ENCODE data around the gene PHAF1.
A peak's percentile ranks its signal among the peaks of the same experiment; 100 is the strongest.

PHAF1 gene

GRCh38 chr16:67164599-67165061, 54.9 kb downstream of the PHAF1 start, which contains the start of gene HSF4:
HSF4 (plus strand) TSS chr16:67164745; CDS start chr16:67164812, 67 bp downstream.
- DNase-seq, result peak; percentile 30 to 34

DNA sequence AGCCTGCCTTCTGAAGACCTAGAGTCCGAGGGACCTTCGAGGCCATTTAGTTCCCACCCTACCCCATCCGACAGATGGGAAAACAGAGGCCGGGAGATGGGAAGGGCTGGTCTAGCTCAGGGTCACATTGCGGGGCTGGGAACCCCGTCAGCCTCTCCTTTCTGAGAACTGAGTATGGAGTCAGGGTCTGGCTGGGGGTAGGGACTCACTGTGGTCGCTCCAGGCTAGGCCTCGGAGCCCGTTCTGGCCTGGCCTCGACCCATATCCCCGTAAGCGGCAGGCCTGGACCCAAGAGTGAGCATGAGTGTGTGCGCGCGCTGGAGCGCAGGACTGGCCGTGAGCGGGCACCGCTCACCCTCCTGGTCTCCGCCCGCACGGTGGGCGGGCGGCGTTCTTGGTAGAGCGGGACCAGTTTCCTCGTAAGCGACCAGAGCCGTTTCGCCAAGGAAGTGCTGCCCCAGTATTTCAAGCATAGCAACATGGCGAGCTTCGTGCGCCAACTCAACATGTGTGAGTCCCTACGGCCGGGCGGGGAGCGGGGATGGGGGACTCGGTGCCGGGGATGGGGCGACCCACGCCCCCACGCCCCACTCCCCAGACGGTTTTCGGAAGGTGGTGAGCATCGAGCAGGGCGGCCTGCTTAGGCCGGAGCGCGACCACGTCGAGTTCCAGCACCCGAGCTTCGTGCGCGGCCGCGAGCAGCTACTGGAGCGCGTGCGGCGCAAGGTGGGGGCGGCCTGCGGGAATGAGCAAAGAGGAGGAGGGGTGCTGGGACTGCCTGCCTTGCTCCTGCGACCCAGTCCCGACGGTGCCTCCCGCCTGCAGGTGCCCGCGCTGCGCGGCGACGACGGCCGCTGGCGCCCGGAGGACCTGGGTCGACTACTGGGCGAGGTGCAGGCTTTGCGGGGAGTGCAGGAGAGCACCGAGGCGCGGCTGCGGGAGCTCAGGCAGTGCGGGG, 55.7 kb downstream of the PHAF1 start:
- peak in 1 of 2 experiments; percentile 38 for DNase-seq

- DNase-seq, result no peak
These were observed 56.4 kb downstream of the PHAF1 start for GRCh38 chr16:67166110-67166547.

DNA sequence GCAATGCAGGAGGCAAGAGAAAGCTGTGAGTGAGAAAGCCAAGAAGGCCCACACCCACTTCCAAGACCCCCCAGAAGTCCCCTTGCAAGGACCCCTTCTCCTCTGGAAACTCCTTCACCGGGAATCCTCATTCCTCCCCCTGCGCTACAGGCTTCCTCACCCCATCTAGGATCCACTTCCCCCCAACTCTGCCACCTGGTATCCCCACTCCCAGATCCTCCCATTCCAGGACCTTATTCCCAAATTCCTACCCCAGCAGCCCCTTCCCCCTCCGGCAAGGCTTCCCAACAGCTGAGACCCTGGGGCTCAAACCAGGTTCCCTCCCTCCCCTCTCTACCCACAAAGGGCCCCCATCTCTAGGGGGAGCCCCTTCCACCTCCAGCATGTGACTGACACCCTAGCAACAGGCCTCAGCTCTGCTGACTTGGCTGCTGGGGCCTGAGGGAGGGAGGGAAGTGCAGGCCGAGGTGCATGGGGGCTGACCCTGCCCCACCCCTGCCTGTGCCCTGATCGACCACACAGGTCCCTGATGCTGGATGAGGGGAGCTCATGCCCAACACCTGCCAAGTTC, 56.9 kb downstream of the PHAF1 start:
- DNase-seq, result peak in 1 of 2 experiments; percentile 18

GRCh38 chr16:67167588-67167987, 57.8 kb downstream of the PHAF1 start:
- DNase-seq, result no peak

- DNase-seq, result no peak
These were observed 59.3 kb downstream of the PHAF1 start for GRCh38 chr16:67169011-67169451.

DNA sequence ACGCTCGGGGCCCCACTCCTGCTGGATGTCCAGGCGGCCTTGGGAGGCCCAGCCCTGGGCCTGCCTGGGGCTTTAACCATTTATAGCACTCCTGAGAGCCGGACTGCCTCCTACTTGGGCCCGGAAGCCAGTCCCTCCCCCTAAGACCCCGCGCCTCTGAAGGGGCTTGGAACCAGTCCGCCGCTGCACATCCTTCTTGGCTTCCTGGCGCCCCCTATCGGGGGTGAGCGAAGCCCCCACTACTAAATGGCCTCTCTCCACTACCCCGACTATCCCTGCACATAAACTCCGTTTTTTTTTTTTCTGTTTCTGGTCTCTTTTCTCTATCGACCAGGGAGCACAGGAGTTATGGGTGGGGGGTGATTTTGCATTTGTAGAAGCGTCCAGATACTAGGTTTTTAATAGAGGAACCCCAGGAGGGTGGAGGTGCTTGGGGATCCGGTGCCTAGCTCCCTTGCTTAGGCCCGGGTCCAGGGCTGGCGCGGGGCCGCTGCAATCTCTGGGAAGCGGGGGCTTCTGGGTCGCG, 60.0 kb downstream of the PHAF1 start:
- DNase-seq, result peak; percentile 50 to 61

- DNase-seq, result peak; percentile 78 to 85
These were observed 60.6 kb downstream of the PHAF1 start, which contains the start of gene NOL3 for GRCh38 chr16:67170168-67170948. NOL3 (plus strand) TSS chr16:67170538.

DNA sequence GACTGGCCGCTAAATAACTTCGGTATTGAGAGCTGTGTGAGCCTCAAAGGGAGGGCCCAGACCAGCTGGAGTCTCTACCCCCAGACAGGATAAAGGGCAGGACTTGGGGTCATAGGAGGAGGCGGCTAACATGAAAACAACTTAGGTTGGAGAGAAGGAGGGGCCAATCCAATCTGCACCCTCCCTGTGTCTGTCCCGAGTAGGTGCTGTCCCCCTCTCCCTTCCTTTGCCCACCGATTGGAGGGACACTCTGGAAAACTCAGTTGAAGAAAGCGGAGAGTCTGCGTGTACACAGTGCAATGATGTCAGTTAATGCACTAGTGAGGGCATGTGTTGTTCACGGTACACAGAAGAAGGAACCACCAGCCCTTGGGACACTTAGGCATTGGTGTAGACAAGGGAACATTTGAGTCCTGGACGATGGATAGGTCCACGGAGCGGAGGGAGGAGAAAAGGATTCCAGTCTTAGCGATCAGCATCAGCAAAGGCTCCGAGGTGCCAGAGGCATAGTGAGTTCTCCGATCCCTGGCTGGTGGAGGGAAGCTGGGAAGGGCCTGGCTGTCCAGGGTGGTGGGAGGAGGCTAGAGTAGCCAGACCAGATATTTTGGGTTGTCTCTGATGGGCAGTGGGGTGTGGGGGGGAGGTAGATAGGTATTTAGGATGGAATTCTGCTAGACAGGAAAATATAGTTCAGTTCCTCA, 61.4 kb downstream of the PHAF1 start:
- DNase-seq, result no peak

- peak in 1 of 2 experiments; percentile 10 for DNase-seq
These were observed 63.6 kb downstream of the PHAF1 start for GRCh38 chr16:67173323-67173722.

DNA sequence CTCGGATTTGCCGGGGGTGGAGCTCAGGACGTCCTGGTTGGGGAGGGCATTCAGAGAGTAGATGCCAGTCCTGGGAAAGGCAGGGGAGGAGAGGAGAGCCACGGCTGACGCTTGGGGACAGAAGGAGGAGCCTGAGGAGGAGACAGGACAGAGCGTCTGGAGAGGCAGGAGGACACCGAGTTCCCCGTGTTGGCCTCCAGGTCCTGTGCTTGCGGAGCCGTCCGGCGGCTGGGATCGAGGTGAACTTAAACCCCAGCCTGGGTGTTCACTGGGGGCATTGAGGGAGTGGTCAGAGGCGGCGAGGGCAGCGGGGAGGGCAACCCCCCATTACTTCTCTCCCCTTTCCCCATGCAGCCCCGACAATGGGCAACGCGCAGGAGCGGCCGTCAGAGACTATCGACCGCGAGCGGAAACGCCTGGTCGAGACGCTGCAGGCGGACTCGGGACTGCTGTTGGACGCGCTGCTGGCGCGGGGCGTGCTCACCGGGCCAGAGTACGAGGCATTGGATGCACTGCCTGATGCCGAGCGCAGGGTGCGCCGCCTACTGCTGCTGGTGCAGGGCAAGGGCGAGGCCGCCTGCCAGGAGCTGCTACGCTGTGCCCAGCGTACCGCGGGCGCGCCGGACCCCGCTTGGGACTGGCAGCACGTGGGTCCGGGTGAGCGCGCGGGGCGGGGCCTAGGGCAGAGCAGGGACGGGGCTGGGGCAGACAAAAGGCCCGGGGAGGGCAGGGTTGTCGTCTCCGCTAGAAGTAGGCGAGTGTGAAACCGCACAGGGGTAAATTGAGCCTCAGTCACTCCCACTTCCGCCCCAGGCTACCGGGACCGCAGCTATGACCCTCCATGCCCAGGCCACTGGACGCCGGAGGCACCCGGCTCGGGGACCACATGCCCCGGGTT, 64.3 kb downstream of the PHAF1 start:
- peak; percentile 73 to 79 for DNase-seq

DNA sequence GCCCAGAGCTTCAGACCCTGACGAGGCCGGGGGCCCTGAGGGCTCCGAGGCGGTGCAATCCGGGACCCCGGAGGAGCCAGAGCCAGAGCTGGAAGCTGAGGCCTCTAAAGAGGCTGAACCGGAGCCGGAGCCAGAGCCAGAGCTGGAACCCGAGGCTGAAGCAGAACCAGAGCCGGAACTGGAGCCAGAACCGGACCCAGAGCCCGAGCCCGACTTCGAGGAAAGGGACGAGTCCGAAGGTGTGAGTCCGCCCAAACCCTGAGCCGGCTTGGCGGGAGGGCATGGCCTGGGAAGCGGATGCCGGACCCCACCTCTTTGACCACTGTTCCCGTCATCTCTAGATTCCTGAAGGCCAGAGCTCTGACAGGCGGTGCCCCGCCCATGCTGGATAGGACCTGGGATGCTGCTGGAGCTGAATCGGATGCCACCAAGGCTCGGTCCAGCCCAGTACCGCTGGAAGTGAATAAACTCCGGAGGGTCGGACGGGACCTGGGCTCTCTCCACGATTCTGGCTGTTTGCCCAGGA, 65.0 kb downstream of the PHAF1 start:
- DNase-seq, result no peak

DNA sequence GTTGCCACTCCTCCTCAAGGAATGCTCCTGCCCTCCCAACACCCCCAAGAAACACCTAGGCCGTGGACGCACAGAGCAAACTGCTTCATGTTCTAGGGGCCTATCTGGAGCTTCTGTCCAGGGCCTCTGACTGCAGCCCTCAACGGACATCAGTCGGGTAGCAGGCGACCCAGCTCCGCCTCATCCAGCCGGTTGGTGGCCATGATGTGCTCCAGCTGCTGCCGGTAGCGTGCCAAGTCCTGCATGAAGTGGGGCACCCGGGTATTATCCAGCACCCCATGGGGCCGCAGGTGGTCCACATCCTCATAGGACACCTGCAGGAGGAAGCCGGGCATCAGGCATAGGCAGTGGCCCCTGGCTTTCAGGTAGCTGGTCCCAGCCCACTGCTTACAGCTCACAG, 66.9 kb downstream of the PHAF1 start:
- DNase-seq, result no peak

DNA sequence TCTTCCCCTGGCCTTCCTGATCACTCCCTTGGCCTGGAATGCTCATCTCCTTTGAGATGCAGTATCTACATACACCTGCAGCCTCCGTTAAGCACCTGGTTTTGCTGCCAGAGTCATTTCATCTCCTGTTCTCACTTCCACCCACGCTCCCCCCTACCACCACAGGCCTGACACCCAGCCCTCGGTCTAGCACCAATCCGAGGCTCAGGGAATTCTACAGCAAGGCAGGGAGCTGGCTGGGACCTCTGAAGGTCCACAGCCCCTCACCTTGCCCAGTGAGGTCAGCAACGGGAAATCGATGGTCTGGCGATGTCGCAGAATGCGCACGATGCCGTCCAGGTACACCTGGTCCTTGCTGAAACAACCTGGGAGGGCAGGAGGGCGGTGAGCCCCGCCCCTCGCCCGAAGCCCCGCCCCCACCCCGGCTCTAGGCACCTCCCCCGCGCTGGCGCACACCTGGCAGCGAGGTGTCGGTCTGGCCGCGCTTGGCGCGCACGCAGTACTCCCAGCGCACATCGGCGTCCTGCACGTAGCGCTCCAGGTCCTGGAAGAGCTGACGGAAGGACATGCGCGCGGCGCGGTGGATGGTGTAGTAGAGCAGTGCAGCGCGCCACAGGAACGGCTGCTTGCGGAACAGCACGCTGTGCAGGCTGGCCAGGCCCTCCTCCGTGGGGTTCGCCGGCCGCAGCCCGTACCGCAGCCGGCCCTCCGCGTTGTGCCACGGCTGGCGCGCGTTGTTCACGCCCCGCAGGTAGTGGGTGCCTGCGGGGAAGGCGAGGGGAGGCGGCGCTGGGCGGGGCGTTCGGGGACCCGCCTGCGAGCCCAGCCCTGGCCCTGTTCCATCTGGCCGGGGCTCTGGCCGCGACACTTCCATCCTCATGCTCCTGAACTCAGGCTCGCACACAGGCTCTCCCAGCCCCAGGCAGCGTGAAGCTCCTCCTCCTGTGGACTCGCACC, 68.3 kb downstream of the PHAF1 start:
- DNase-seq, result peak; percentile 60 to 64

GRCh38 chr16:67179421-67180080, 69.8 kb downstream of the PHAF1 start:
- DNase-seq, result no peak

GRCh38 chr16:67180166-67180565, 70.4 kb downstream of the PHAF1 start:
- no peak for DNase-seq

- DNase-seq, result no peak
These were observed 71.6 kb downstream of the PHAF1 start for GRCh38 chr16:67181346-67181745.

DNA sequence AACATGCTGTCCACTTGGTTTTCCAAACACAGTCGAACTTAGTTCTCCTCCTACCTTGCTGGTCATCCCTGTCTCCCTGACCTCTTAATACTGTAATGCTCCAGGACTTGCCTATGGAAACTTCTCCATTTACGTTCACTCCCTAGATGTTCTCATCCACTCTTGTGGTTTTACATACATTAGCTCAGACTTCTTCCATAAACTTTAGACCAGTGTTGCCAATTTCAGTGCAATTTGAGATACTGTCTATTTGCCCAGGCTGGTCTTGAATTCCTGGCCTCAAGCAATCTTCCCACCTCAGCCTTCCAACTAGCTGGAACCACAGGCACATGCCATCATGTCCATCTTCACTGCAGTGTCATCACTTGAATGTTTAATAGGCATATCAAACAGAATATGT, 72.5 kb downstream of the PHAF1 start:
- no peak for DNase-seq

GRCh38 chr16:67183284-67183626, 73.5 kb downstream of the PHAF1 start:
- no peak for DNase-seq
